HG02884 (cell line): ENCODE results near the gene NEUROD2.

Experiments
- ATAC-seq: cut with Tn5 transposase; IDR thresholded peaks from one replicate; pipeline ENCODE4 v1.9.1; 2021; ENCODE audit warnings: mild to moderate bottlenecking, moderate library complexity; ENCODE audit not compliant: unreplicated experiment

The NEUROD2 gene

GRCh38 chr17:39618956-39619785 lies 11.5 kb upstream of the NEUROD2 start:
- ATAC-seq, result no peak

- ATAC-seq, result no peak
Observed at GRCh38 chr17:39618246-39618913, 10.7 kb upstream of the NEUROD2 start.

DNA sequence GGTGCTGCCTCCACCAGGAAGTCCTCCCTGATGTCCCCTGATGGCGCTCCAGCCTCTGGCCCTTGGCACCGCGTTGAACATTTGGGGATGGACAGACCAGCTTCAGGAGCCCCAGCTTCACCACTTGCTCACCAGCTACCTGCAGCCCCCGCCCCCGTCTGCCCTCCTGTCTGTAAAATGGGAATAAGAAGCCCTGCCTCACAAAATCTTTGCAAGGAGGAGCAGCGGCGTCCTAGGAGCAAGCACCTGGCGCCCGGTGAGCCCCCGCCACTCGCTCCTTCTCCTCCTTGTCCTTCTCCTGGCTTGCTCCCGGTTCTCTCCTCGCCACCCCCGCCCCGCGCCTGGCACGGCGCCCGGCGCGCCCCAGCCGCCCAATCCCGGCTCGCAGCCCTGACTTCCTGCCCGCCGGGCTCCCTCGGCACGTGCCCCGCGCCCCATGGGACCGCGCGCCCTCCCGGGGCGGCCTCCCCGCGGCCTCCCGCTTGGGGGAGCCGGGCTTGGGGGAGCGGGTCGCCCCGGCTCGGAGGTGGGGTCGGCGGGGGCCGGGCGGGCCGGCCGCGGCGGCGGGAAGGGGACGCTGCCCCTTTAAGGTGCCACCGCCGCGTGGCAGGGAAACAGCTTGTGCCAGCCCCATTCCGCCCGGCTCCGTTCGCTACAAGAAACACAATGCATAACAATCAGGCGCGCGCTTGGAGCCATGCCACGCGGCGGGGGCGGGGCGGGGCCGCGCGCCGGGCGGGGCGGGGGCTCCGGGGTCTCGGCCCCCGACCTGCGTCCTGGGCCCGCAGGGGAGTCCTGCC lies 9.9 kb upstream of the NEUROD2 start:
- no peak for ATAC-seq

DNA sequence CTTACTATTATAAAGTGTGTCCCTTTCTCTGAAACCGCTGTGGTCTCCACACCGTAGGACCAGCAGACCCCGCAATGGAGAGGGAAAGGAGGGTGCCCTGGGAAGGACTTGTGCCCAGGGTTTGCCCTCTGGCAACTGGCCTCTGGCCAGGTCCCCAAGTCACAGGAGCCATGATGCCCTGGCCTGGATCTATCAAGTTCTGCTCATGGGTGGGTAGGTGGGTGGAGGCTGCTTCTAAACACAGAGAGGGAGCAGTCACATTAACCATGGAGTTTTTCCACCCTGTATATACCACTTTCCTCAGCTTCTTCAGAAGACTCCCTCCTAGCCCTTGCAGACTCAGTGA lies 9.4 kb upstream of the NEUROD2 start:
- ATAC-seq, result no peak

GRCh38 chr17:39615434-39615833 lies 7.7 kb upstream of the NEUROD2 start:
- ATAC-seq, result no peak

DNA sequence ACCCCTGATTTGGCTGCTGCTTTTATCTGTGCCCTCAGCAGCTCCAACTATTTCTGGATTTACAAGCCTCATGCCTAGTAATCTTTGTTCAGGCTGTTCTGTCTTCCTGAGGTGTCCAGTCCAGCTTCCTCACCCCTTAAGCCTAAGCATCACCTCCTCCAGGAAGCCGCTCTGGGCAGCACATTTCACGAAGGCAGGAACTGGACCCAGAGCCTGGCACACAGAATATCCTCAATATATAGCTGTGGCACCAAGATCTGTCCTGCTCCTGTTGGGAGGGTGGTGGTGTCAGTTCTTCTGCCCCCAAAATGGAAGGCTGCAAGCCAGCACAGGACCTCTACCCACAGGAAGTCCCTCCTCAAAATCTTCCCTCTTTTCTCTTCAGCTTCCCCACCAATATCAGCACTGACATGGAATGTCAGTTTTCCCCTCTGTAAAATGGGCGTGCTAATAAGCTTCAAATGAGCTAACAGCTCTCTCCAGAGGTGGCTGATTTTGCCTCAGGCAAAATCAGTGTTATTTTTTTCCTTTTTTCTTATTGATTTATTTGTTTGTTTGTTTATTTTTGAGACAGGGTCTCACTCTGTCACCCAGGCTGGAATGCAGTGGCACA lies 6.9 kb upstream of the NEUROD2 start:
- no peak for ATAC-seq

DNA sequence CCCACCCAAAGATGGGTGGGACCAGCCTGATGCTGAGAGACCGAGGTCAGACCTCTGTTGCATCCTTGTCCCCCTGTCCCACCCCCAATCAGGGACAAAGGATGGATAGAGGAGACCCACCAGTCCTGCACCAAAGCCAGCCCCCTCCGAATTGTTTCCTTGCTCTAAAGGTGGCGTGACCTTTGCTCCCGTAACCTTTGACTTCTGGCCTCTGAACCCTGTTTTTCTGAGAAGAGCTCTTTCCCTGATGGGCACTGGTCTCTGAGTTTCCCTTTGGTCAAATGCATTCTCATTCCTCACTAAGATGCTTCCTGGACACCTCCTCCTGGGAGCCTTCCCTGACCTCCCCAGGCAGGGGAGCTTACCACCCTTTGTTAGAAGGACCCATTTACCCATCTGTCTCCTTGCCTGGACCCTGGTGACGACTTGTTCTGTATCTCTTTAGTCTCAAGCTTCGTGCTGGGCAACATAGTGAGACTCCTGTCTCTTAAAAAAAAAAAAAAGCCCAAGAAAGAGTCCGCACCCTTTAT lies 5.3 kb upstream of the NEUROD2 start:
- no peak for ATAC-seq

DNA sequence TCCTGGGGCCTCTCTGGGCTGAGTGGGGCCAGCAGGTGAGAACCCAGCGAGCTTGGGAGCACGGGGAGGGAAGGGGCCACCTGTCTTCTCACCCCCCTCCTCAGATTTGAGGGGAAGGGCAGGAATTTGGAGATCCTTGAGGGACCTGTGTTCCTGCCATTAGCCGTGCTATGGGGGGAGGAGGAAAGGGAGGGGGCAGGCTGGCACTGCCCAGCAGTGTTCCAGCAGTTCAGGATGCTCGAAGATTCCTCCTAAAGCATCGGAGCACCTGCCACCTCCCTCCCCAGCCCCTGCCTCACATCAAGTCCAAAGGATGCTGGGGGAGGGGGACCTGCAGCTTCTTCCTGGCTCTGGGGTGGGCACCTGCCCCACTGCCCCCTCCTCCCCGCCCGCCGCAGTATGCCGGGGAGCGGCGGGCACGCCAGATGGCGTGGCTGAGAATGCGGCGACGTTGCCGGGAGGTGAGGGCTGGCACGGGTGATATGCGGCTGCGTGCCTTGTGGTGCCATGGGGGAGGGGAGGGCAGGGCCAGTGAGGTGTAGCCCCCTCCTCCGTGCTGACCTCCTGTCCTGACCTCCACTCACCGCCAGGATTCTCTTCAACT lies 4.7 kb upstream of the NEUROD2 start:
- ATAC-seq, result no peak

- ATAC-seq, result no peak
Observed at GRCh38 chr17:39611401-39612112, 3.8 kb upstream of the NEUROD2 start.

GRCh38 chr17:39609416-39610025 lies 1.8 kb upstream of the NEUROD2 start:
- ATAC-seq, result no peak

- ATAC-seq, result no peak
Observed at GRCh38 chr17:39608142-39608981, 642 bp upstream of the NEUROD2 start.

- no peak for ATAC-seq
Observed at GRCh38 chr17:39607057-39607850, 466 bp downstream of the NEUROD2 start.

GRCh38 chr17:39606434-39607056 lies 1.2 kb downstream of the NEUROD2 start:
- ATAC-seq, result no peak

GRCh38 chr17:39605492-39606433 lies 2.0 kb downstream of the NEUROD2 start:
- ATAC-seq, result no peak

- ATAC-seq, result no peak
Observed at GRCh38 chr17:39604911-39605491, 2.7 kb downstream of the NEUROD2 start.
